GM19324 (cell line): ENCODE data around the gene CCDC85B.
A peak's percentile ranks its signal among the peaks of the same experiment; 100 is the strongest.
"Not testable (repeated sequence)": the region's sequence is repeated elsewhere in the genome, so short reads cannot be mapped to it uniquely, and the experiment has no call there.

Experiments used
- ATAC-seq: cut with Tn5 transposase; IDR thresholded peaks from one replicate; pipeline ENCODE4 v1.9.1; 2021; ENCODE audit warnings: mild to moderate bottlenecking, moderate library complexity; ENCODE audit not compliant: unreplicated experiment, low FRiP score

The CCDC85B gene

DNA sequence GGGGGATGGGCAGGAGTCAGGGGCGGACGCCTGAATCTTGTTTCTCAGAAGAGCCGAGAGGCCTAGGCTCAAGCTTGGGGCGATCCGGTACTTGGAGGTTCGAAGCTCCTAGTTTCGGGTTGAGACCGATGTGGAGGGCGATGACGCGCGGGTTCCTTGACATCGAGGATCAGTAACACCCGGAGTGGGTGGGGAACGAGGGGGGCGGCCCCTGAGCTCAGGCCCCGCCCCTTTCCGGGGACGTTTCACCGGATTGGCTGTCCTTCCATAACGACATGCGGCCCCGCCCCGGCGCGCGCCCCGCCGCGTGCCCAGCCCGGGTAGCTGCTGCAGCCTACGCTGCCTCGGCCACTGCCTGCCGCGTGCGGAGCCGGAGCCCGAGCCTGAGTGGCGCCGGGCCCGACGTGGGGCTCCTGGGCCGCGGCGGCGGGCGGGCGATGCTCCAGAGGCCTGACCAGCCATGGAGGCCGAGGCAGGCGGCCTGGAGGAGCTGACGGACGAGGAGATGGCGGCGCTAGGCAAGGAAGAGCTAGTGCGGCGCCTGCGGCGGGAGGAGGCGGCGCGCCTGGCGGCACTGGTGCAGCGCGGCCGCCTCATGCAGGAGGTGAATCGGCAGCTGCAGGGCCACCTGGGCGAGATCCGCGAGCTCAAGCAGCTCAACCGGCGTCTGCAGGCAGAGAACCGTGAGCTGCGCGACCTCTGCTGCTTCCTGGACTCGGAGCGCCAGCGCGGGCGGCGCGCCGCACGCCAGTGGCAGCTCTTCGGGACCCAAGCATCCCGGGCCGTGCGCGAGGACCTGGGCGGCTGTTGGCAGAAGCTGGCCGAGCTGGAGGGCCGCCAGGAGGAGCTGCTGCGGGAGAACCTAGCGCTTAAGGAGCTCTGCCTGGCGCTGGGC is at the start of gene CCDC85B:
Gene CCDC85B (plus strand): TSS at position 350 of the 895 bp plus-strand sequence. CDS start 111 bp downstream, at position 461.
- peak; percentile 67 for ATAC-seq

DNA sequence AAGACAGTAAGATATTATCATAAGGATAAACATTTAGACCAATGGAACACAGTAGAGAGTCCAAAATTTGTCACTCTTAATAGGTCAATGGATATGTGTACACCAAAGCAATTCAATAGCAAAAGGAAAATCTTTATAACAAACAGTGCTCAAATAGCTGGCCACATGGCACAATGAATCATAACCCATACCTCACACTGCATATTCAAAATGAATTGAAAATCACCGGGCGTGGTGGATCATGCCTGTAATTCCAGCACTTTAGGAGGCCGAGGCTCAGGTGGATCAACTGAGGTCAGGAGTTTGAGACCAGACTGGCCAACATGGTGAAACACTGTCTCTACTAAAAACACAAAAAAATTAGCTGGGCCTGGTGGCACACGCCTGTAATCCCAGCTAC is 48.3 kb upstream of the CCDC85B start:
- no peak for ATAC-seq

DNA sequence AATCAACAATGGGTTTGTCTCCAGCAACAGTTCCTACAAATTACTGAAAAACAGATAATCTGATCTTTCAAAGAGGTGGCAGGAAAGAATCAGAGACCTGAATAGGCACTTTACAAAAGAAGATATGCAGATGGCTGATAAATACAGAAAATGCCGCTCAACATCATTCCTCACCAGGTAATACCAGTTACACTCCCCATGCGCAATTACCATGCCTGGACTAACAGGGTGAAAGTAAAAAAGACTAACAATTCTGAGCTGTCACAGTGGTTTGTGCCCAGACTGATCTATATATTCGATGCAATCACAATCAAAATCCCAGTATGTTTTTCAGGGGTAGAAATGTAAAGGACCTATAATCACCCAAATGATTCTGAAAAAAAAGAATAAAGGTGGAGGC is 46.7 kb upstream of the CCDC85B start:
- ATAC-seq, result no peak

- ATAC-seq, result no peak
Observed at GRCh38 chr11:65844231-65844872, 46.1 kb upstream of the CCDC85B start.

DNA sequence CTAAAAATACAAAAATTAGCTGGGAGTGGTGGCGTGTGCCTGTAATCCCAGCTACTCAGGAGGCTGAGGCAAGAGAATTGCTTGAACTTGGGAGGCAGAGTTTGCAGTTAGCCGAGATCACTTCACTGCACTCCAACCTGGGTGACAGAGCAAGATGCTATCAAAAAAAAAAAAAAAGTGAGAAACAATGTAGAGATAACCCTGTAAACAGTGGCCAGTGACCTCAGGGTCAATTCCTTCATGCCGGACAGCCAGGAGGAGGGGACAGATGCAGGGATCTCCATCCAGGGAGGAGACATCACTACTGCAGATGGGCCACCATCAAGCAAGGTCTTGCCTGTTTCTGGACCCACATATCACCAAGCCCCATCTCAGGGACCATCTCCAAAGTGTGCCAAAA is 42.7 kb upstream of the CCDC85B start:
- ATAC-seq, result no peak

- not testable (repeated sequence) for ATAC-seq
Observed at GRCh38 chr11:65848693-65849092, 41.8 kb upstream of the CCDC85B start.

DNA sequence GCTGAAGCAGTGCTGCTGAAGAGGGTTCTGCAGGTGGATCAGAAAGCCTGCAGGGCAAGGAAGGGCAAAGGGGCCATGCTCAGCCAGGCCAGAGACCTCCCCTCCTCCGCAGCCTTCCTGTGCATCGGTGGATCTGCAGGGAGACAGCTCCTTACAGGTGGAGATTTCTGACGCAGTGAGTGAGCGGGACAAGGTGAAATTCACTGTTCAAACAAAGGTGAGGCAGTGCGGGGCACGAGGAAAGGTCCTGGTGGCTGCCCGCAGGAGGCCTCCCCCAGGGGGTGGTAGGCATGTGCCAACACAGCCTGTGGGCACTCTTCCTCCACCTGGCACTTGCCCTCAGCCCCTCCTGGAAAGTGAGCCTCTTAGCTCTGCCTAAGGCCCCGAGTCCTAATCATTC is 41.1 kb upstream of the CCDC85B start:
- ATAC-seq, result no peak

DNA sequence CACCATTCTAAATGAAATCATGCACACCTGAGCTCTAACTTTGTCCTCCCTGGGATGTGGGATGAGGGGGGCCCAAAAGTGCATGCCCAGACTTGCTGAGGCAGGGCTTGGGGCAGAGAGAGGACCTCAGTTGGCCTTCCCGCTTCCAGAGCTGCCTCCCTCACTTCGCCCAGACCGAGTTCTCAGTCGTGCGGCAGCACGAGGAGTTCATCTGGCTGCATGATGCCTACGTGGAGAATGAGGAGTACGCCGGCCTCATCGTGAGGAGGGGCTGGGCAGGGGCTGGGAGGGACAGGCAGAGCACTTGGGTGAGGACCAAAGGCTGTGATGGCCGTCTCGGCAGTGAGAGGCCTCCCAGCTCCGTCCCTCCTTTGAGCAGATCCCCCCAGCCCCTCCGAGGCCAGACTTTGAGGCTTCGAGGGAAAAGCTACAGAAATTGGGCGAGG is 40.7 kb upstream of the CCDC85B start:
- no peak for ATAC-seq

DNA sequence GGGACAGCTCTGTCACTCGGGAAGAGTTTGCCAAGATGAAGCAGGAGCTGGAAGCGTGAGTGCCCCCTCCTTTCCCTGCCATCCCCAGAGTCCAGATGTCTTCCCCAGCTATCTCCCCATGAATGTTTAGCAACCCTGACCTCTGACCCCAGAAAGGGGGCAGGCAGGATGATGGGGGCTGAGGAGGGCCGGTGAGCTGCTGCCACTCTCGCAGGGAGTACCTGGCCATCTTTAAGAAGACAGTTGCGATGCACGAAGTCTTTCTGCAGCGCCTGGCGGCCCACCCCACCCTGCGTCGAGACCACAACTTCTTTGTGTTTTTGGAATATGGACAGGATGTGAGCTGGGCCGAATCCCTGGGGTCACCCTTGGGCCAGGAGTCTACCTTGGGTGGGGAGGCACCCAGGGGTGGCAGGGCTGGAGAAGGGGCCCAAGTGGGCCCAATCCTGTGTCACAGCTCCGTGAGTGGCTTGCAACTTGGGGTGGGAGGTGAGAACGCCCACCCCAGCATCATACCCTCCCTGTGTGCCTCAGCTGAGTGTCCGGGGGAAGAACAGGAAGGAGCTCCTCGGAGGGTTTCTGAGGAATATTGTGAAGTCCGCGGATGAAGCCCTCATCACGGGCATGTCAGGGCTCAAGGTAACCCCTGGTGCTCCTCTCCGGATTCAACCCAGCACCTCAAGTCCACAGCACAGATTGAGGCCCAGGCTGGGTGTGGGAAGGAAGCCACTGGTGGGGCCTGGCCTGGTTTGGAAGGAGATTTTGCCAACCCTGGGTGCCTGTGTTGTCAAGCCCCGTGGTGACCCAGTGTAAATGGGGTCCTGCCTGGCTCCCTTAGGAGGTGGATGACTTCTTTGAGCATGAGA is 40.0 kb upstream of the CCDC85B start:
- no peak for ATAC-seq

- ATAC-seq, result no peak
Observed at GRCh38 chr11:65851083-65851579, 39.3 kb upstream of the CCDC85B start.

- no peak for ATAC-seq
Observed at GRCh38 chr11:65851811-65852507, 38.5 kb upstream of the CCDC85B start.

- ATAC-seq, result no peak
Observed at GRCh38 chr11:65852508-65853245, 37.8 kb upstream of the CCDC85B start.

- ATAC-seq, result no peak
Observed at GRCh38 chr11:65853246-65853979, 37.1 kb upstream of the CCDC85B start.

- ATAC-seq, result no peak
Observed at GRCh38 chr11:65854161-65854592, 36.3 kb upstream of the CCDC85B start.

DNA sequence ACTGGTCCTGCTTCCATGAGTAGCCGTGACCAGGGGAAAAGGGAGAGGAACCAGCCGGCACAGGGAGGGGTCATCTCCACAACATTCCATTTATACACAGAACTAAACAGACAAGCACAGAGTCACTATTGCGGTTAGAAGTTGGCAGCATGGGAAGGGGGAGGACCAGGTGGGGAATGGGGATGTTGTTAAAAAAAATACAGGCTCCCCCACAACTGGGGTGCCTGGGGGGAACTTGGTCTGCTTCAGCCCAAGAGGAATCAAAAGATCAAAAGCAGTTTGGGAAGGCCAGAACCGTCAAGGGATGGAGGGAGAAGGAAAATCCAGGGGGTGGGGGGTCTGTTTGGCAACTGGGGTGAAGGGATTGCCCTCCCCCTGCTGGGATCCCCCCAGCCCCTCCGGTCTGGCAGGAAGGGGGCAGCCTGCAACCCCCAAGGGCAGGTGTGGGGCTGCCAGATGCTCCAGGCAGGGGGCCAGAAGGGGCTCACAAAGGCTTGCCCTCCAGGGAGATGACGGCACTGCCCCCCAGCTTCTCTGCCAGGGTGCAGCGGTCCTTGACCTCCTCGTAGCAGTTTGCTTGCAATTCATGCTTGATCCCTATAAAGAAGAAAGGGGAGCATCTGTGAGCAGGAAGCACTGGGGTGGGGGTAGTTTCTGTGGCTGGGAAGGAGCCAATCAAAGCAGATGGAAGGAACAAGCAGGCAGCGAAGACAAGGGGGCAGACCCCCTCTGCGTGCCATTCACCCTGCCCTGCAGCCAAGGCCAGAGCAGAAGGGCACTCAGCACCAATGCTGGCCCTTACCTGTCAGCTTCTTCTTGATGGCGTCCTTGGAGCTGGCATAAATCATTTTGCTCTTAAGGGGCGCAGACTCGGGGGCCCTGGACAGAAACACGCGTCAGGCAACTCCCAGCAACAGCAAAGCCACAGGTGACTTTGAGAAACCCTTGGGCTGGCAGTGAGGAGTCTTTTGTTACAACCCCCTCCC is 35.3 kb upstream of the CCDC85B start:
- no peak for ATAC-seq

GRCh38 chr11:65855927-65856363 is 34.5 kb upstream of the CCDC85B start:
- ATAC-seq, result no peak
